GM12891 (cell line): Measurements from ENCODE around the gene RPL34.

Source experiments
- POLR2A ChIP-seq: IDR thresholded peaks from 2 replicates; pipeline ENCODE4 v1.6.1; 2011; ENCODE audit warnings: low read depth, low read length, control low read depth
- POLR2AphosphoS5 ChIP-seq: IDR thresholded peaks from 2 replicates; pipeline ENCODE4 v1.6.1; 2011; ENCODE audit warnings: low read depth, low read length, control low read depth
- SPI1 ChIP-seq: IDR thresholded peaks from 2 replicates; pipeline ENCODE4 v1.6.1; 2011; ENCODE audit warnings: low read depth, low read length, control low read depth

DNA sequence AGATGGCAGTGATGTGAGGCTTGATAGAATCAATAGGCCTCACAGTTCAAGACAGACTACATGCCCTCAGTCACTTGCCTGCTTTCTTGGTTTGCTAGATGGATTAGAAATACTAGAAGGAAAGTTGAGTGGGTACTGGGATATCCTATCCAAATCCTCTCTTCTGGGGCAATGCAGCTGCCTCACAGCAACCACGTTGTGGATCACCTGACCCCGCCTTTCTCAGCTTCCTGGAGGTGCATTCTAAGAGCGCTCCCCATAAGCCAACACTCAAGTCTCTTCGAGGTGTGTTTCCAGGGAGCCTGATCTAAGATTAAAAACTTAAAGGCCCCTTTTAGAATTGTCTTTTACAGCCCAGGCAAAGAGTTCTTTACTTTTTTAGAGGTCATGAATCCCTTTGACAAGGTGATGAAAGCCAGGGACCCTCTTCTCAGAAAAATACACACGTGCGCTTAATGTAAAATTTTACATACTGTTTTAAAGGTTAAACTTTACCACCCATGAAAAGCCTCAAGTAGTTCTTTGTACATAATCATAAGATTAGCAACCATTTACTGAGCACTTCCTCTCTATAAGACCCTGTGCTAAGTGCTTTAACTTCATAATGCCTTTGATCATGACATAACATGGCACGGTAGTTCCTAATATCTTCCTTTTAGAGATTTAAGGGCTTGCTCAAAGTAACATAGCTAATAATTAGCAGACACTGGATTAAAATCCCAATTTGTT, 840 bp upstream of the RPL34 start:
- no peak for TF ChIP-seq POLR2AphosphoS5
- no peak for TF ChIP-seq POLR2A
- peak; percentile 37 for TF ChIP-seq SPI1
